Kidney (tissue), 14 donors: ENCODE measurements around the gene FOXN3. TPM values are rescaled to one million over a fixed set of nuclear protein-coding genes. Genes with fewer than 3 reads are reported as not detected.

Experiments
- DNase-seq, 5 donors: peaks; one replicate each; pipeline ENCODE4 v3.0.0-alpha.2; 2013 to 2020
- FAIRE-seq: peaks from 2 replicates; lab custom pipeline; 2012; peaks lifted over from hg19 to GRCh38; lab: Jason Lieb, UNC
- H3K27ac ChIP-seq, 2 donors: one replicate each; pipeline ENCODE4 v1.7.0; 2013; ENCODE audit warnings: low read depth in 2 of 2, low read length in 2 of 2, inconsistent platforms in 1 of 2
- H3K27me3 ChIP-seq: one replicate; pipeline ENCODE4 v1.7.1; 2013; ENCODE audit warnings: low read length, inconsistent platforms; ENCODE audit not compliant: control insufficient read depth, insufficient read depth
- H3K36me3 ChIP-seq, 3 donors: one replicate each; pipeline versions ENCODE4 v1.7.0 to v1.7.1; 2013; ENCODE audit warnings: low read length in 3 of 3, control low read depth in 1 of 3, inconsistent platforms in 1 of 3; ENCODE audit not compliant: insufficient read depth in 3 of 3, control insufficient read depth in 2 of 3
- H3K4me1 ChIP-seq, 3 donors: one replicate each; pipeline versions ENCODE4 v1.7.0 to v1.7.1; 2013; ENCODE audit warnings: low read length in 3 of 3, inconsistent platforms in 1 of 3, low read depth in 1 of 3; ENCODE audit not compliant: control insufficient read depth in 2 of 3, insufficient read depth in 2 of 3
- H3K4me3 ChIP-seq, 3 donors: one replicate each; pipeline versions ENCODE4 v1.7.0 to v1.8.1; 2013; ENCODE audit warnings: low read length in 3 of 3, control low read depth in 1 of 3, inconsistent platforms in 1 of 3
- H3K9ac ChIP-seq, 3 donors: one replicate each; pipeline versions ENCODE4 v1.7.0 to v1.7.1; 2013; ENCODE audit warnings: low read length in 3 of 3, control low read depth in 1 of 3, inconsistent platforms in 1 of 3
- H3K9me3 ChIP-seq, 3 donors: one replicate each; pipeline versions ENCODE4 v1.7.0 to v1.7.1; 2013; ENCODE audit warnings: low read length in 3 of 3, control low read depth in 1 of 3, inconsistent platforms in 1 of 3; ENCODE audit not compliant: control insufficient read depth in 2 of 3, insufficient read depth in 1 of 3
- CTCF ChIP-seq: IDR thresholded peaks from 3 replicates; pipeline ENCODE4 v1.5.1; 2012; ENCODE audit warnings: mild to moderate bottlenecking, moderate library complexity, borderline replicate concordance; ENCODE audit not compliant: insufficient read depth; ENCODE audit errors: extremely low read depth
- intact Hi-C: fragments of 100-400 bp; cut with DNase I; formaldehyde crosslinking; loops from one replicate; pipeline ENCODE4 v1.11.1; 2022
- polyA plus RNA-seq: library from polyadenylated mRNA; stranded (reverse); fragments of 350-450 nt; fragmentation: Illumina TruSeq; extraction: RNeasy Lipid Tissue Mini Kit (QIAGEN cat#74804); gene quantifications from one replicate; pipeline ENCODE4 v1.2.3, GENCODE V29; 2014; ENCODE audit warnings: low read depth, low replicate concordance; ENCODE audit not compliant: insufficient read depth
- total RNA-seq: library from RNA; stranded (reverse); fragmentation: NEBNext Ultra II Directional; extraction: Animal tissue kit (Norgen Biotek cat#: 25700); gene quantifications from one replicate; pipeline ENCODE4 v1.2.1, GENCODE V29; 2021
- donor health status: control.
- donor health status: control.
- donor health status: control.
- donor health status: control.
- donor health status: control.
- donor health status: DM: yes; HTN: yes; CAD: no.
- donor health status: Normal renal cell carcinoma (clear cell type).

The FOXN3 gene
- total and polyA plus RNA-seq, 2 donors from 2014 or later = 6.4 to 50.1 TPM

DNA sequence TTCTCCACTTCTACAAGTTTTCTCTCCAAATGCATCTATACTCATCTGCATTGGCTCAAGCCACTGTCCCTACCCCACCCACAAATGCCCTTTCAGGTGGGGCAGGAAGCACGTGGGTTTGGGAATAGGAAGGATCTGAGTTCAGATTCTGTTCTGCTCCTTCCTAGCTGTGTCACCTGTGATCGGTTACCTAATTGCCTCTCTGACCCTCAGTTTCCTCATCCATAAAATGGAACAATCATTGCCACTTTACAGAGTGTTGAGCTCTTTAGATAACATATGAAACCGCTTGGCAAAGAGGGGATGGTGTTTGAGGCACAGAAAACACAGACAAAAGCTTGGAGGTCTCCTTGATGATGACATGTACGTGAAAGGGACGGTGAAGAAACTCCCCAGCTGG lies 34.5 kb downstream of the FOXN3 start:
- FAIRE-seq = no peak
- H3K27ac ChIP-seq = no peak overlapping the region
- H3K4me1 ChIP-seq = peaks cover 0 to 7% (median 0%) of the 10 kb centered on the region in 3 donors
- H3K9me3 ChIP-seq = no peaks in the 10 kb centered on the region
- DNase-seq = no peak
- no peak overlapping the region for H3K4me3 ChIP-seq
- TF ChIP-seq CTCF = no peak
- H3K9ac ChIP-seq = no peak overlapping the region
- intact Hi-C loops = no loop called here
- H3K27me3 ChIP-seq = no peaks in the 10 kb centered on the region
- no peaks in the 10 kb centered on the region for H3K36me3 ChIP-seq

GRCh38 chr14:89379891-89380820 lies 36.9 kb downstream of the FOXN3 start:
- no peak overlapping the region for H3K4me3 ChIP-seq
- TF ChIP-seq CTCF = no peak
- no peaks in the 10 kb centered on the region for H3K9me3 ChIP-seq
- intact Hi-C loops = no loop called here
- no peak overlapping the region for H3K9ac ChIP-seq
- no peaks in the 10 kb centered on the region for H3K4me1 ChIP-seq
- H3K36me3 ChIP-seq = no peaks in the 10 kb centered on the region
- FAIRE-seq (no peak), DNase-seq (no peak)
- no peak overlapping the region for H3K27ac ChIP-seq
- H3K27me3 ChIP-seq = no peaks in the 10 kb centered on the region

GRCh38 chr14:89379006-89379405 lies 38.0 kb downstream of the FOXN3 start:
- H3K9me3 ChIP-seq = no peaks in the 10 kb centered on the region
- no peaks in the 10 kb centered on the region for H3K4me1 ChIP-seq
- no peak overlapping the region for H3K27ac ChIP-seq
- FAIRE-seq = no peak
- DNase-seq = no peak
- H3K36me3 ChIP-seq = no peaks in the 10 kb centered on the region
- H3K4me3 ChIP-seq = no peak overlapping the region
- intact Hi-C loops = no loop called here
- no peaks in the 10 kb centered on the region for H3K27me3 ChIP-seq
- no peak for TF ChIP-seq CTCF
- H3K9ac ChIP-seq = no peak overlapping the region
